ENCODE results near the gene GOLPH3. TPM values are rescaled to one million over a fixed set of nuclear protein-coding genes. Genes with fewer than 3 reads are reported as not detected.
"Not testable (repeated sequence)": the region's sequence is repeated elsewhere in the genome, so short reads cannot be mapped to it uniquely, and the experiment has no call there.

GOLPH3 gene
- polyA plus RNA-seq, 1 donor = 85.5 TPM

- peak overlapping the region; percentile 82 for H3K4me3 ChIP-seq (ENCODE audit: low read length)
- H3K4me1 ChIP-seq (ENCODE audit: control insufficient read depth, insufficient read depth, low read length) = peaks cover 13% of the 10 kb centered on the region
- peaks cover 29% of the 10 kb centered on the region for H3K36me3 ChIP-seq (ENCODE audit: control insufficient read depth, insufficient read depth, low read length)
- H3K9me3 ChIP-seq (ENCODE audit: control insufficient read depth, low read depth, low read length) = no peaks in the 10 kb centered on the region
- no peaks in the 10 kb centered on the region for H3K27me3 ChIP-seq (ENCODE audit: control insufficient read depth, insufficient read depth, low read length)
- no CpG with 5 or more reads among the region's 4 CpGs for WGBS (ENCODE audit: insufficient coverage, low lambda C conversion rate)
- no peak for DNase-seq
- peak overlapping the region; percentile 100 for H3K27ac ChIP-seq (ENCODE audit: low read length)
Measured at GRCh38 chr5:32172923-32173266, 1.2 kb downstream of the GOLPH3 start.

GRCh38 chr5:32172186-32172911, 1.8 kb downstream of the GOLPH3 start:
- peak in 1 of 2 donors; percentile 34 for DNase-seq
- 7% methylated on average over 6 of the region's 34 CpGs for WGBS (ENCODE audit: insufficient coverage, low lambda C conversion rate)
- peaks cover 13% of the 10 kb centered on the region for H3K4me1 ChIP-seq (ENCODE audit: control insufficient read depth, insufficient read depth, low read length)
- H3K9me3 ChIP-seq (ENCODE audit: control insufficient read depth, low read depth, low read length); H3K27me3 ChIP-seq (ENCODE audit: control insufficient read depth, insufficient read depth, low read length): not testable (repeated sequence)
- H3K36me3 ChIP-seq (ENCODE audit: control insufficient read depth, insufficient read depth, low read length) = peaks cover 34% of the 10 kb centered on the region
- H3K4me3 ChIP-seq (ENCODE audit: low read length) = peak overlapping the region; percentile 82
- H3K27ac ChIP-seq (ENCODE audit: low read length) = peak overlapping the region; percentile 100

- 76% methylated on average over 2 of the region's 5 CpGs for WGBS (ENCODE audit: insufficient coverage, low lambda C conversion rate)
- Histone ChIP-seq H3K36me3 (ENCODE audit: control insufficient read depth, insufficient read depth, low read length) (peaks cover 51% of the 10 kb centered on the region), H3K27ac (ENCODE audit: low read length) (no peak overlapping the region), H3K9me3 (ENCODE audit: control insufficient read depth, low read depth, low read length) (no peaks in the 10 kb centered on the region), H3K27me3 (ENCODE audit: control insufficient read depth, insufficient read depth, low read length) (no peaks in the 10 kb centered on the region), H3K4me1 (ENCODE audit: control insufficient read depth, insufficient read depth, low read length) (peaks cover 15% of the 10 kb centered on the region), H3K4me3 (ENCODE audit: low read length) (no peak overlapping the region)
- no peak for DNase-seq
Measured at GRCh38 chr5:32170303-32171151, 3.6 kb downstream of the GOLPH3 start.

GRCh38 chr5:32168460-32169033, 5.6 kb downstream of the GOLPH3 start:
- Histone ChIP-seq H3K4me3 (ENCODE audit: low read length) (no peak overlapping the region), H3K36me3 (ENCODE audit: control insufficient read depth, insufficient read depth, low read length) (peaks cover 57% of the 10 kb centered on the region), H3K27me3 (ENCODE audit: control insufficient read depth, insufficient read depth, low read length) (no peaks in the 10 kb centered on the region), H3K4me1 (ENCODE audit: control insufficient read depth, insufficient read depth, low read length) (peaks cover 12% of the 10 kb centered on the region), H3K9me3 (ENCODE audit: control insufficient read depth, low read depth, low read length) (no peaks in the 10 kb centered on the region), H3K27ac (ENCODE audit: low read length) (no peak overlapping the region)
- WGBS (ENCODE audit: insufficient coverage, low lambda C conversion rate) = 80% methylated on average over 1 of the region's 9 CpGs
- DNase-seq = no peak

GRCh38 chr5:32165597-32165996, 8.5 kb downstream of the GOLPH3 start:
- 11% methylated on average over 1 of the region's 3 CpGs for WGBS (ENCODE audit: insufficient coverage, low lambda C conversion rate)
- Histone ChIP-seq H3K4me3 (ENCODE audit: low read length) (no peak overlapping the region), H3K27ac (ENCODE audit: low read length) (no peak overlapping the region)

GRCh38 chr5:32163785-32164184, 10.3 kb downstream of the GOLPH3 start:
- Histone ChIP-seq H3K27me3 (ENCODE audit: control insufficient read depth, insufficient read depth, low read length) (no peaks in the 10 kb centered on the region), H3K4me3 (ENCODE audit: low read length) (no peak overlapping the region), H3K27ac (ENCODE audit: low read length) (no peak overlapping the region), H3K36me3 (ENCODE audit: control insufficient read depth, insufficient read depth, low read length) (peaks cover 41% of the 10 kb centered on the region), H3K4me1 (ENCODE audit: control insufficient read depth, insufficient read depth, low read length) (peaks cover 6% of the 10 kb centered on the region), H3K9me3 (ENCODE audit: control insufficient read depth, low read depth, low read length) (no peaks in the 10 kb centered on the region)
- 89% methylated on average over 2 of the region's 2 CpGs for WGBS (ENCODE audit: insufficient coverage, low lambda C conversion rate)
- DNase-seq = no peak

More at GRCh38 chr5:32165597-32165996, 8.5 kb downstream of the GOLPH3 start:
- peaks cover 53% of the 10 kb centered on the region for H3K36me3 ChIP-seq (ENCODE audit: control insufficient read depth, insufficient read depth, low read length)
- H3K4me1 ChIP-seq (ENCODE audit: control insufficient read depth, insufficient read depth, low read length) = peaks cover 9% of the 10 kb centered on the region
- no peaks in the 10 kb centered on the region for H3K9me3 ChIP-seq (ENCODE audit: control insufficient read depth, low read depth, low read length)
- no peaks in the 10 kb centered on the region for H3K27me3 ChIP-seq (ENCODE audit: control insufficient read depth, insufficient read depth, low read length)
- DNase-seq = no peak

GRCh38 chr5:32163053-32163452, 11.1 kb downstream of the GOLPH3 start:
- no peaks in the 10 kb centered on the region for H3K27me3 ChIP-seq (ENCODE audit: control insufficient read depth, insufficient read depth, low read length)

GRCh38 chr5:32160228-32160627, 13.9 kb downstream of the GOLPH3 start:
- H3K27ac ChIP-seq (ENCODE audit: low read length) = no peak overlapping the region
- no peak overlapping the region for H3K4me3 ChIP-seq (ENCODE audit: low read length)
- no peak for DNase-seq
- H3K36me3 ChIP-seq (ENCODE audit: control insufficient read depth, insufficient read depth, low read length) = peaks cover 32% of the 10 kb centered on the region
- H3K9me3 ChIP-seq (ENCODE audit: control insufficient read depth, low read depth, low read length) = no peaks in the 10 kb centered on the region
- no peaks in the 10 kb centered on the region for H3K4me1 ChIP-seq (ENCODE audit: control insufficient read depth, insufficient read depth, low read length)
- H3K27me3 ChIP-seq (ENCODE audit: control insufficient read depth, insufficient read depth, low read length) = no peaks in the 10 kb centered on the region
- WGBS (ENCODE audit: insufficient coverage, low lambda C conversion rate) = 100% methylated on average over 1 of the region's 1 CpG

More at GRCh38 chr5:32163053-32163452, 11.1 kb downstream of the GOLPH3 start:
- H3K4me1 ChIP-seq (ENCODE audit: control insufficient read depth, insufficient read depth, low read length) = peaks cover 6% of the 10 kb centered on the region
- H3K27ac ChIP-seq (ENCODE audit: low read length) = no peak overlapping the region
- peaks cover 43% of the 10 kb centered on the region for H3K36me3 ChIP-seq (ENCODE audit: control insufficient read depth, insufficient read depth, low read length)
- no peak overlapping the region for H3K4me3 ChIP-seq (ENCODE audit: low read length)
- 100% methylated on average over 2 of the region's 5 CpGs for WGBS (ENCODE audit: insufficient coverage, low lambda C conversion rate)
- no peak for DNase-seq
- H3K9me3 ChIP-seq (ENCODE audit: control insufficient read depth, low read depth, low read length) = no peaks in the 10 kb centered on the region

- Histone ChIP-seq H3K36me3 (ENCODE audit: control insufficient read depth, insufficient read depth, low read length) (peaks cover 31% of the 10 kb centered on the region), H3K9me3 (ENCODE audit: control insufficient read depth, low read depth, low read length) (no peaks in the 10 kb centered on the region), H3K4me1 (ENCODE audit: control insufficient read depth, insufficient read depth, low read length) (no peaks in the 10 kb centered on the region), H3K27me3 (ENCODE audit: control insufficient read depth, insufficient read depth, low read length) (no peaks in the 10 kb centered on the region), H3K27ac (ENCODE audit: low read length) (no peak overlapping the region), H3K4me3 (ENCODE audit: low read length) (no peak overlapping the region)
- DNase-seq = no peak
- 100% methylated on average over 1 of the region's 2 CpGs for WGBS (ENCODE audit: insufficient coverage, low lambda C conversion rate)
Measured at GRCh38 chr5:32159328-32160072, 14.6 kb downstream of the GOLPH3 start.

GRCh38 chr5:32158679-32158975, 15.5 kb downstream of the GOLPH3 start:
- Histone ChIP-seq H3K9me3 (ENCODE audit: control insufficient read depth, low read depth, low read length) (no peaks in the 10 kb centered on the region), H3K27ac (ENCODE audit: low read length) (no peak overlapping the region), H3K27me3 (ENCODE audit: control insufficient read depth, insufficient read depth, low read length) (no peaks in the 10 kb centered on the region), H3K4me3 (ENCODE audit: low read length) (no peak overlapping the region), H3K36me3 (ENCODE audit: control insufficient read depth, insufficient read depth, low read length) (peaks cover 34% of the 10 kb centered on the region), H3K4me1 (ENCODE audit: control insufficient read depth, insufficient read depth, low read length) (no peaks in the 10 kb centered on the region)
- WGBS (ENCODE audit: insufficient coverage, low lambda C conversion rate) = 100% methylated on average over 1 of the region's 2 CpGs
- no peak for DNase-seq
